Measurements from ENCODE around the gene NSG2.

The NSG2 gene

DNA sequence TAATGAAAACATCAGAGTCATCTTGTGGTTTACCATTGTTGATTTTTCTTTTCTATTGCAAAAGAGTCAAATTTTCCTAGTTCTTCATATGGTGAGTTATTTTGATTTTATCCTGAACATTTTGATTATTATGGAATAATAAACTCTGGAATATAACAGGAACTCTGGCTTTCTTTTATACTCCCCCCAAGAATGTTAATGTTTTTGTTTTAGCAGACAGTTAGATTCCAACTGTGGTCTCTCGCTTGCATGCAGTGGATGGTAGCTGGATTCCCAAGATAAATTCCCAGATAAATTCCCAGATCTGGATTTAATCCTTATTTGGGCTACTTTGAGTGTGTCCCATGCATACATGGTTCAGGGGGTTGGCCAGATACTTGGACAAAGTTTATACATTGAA, 109.8 kb downstream of the NSG2 start:
- no peak for DNase-seq

DNA sequence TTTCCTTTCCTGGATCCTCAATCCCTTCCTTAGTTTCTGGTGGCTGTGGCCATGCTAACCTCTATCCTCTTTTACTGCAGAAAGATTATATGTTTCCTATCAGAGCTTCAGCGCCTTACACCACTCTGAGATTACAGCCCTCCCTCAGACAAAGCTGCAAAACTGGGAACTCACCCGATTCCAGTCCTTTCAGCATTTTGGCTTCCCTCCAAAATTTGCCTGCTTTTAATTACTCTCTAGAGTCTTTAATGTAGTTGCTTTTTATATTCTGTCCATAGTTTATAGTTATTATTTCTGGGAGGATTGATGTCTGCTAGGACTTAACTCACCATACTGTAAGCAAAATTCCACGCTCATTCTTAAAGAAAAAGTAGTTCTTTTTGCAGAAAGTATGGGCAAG, 110.2 kb downstream of the NSG2 start:
- DNase-seq: no peak

DNA sequence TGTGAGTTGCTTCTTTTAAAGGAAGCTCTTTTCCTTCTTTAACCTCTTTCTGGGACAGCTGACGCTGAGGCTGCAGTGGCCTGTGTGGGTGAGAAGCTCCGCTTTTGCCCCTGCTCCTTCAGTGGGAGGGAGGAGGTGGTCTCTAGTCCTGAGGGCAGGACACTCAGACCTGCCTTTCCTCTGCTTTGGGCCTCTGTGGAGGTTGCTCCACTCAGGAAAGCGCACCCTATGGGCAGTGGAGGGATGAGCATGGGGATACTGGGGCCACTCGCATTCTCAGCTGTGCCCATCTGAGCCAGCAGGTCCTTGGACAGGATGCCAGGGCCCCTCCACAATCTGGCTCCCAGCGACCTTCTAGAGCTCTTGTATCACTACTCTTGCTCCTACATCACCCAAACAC, 111.5 kb downstream of the NSG2 start:
- DNase-seq: no peak
